GM19463 (cell line): ENCODE data around the gene MUC13.

Source experiments
- ATAC-seq: cut with Tn5 transposase; IDR thresholded peaks from one replicate; pipeline ENCODE4 v1.9.1; 2021; ENCODE audit warnings: mild to moderate bottlenecking, moderate library complexity; ENCODE audit not compliant: unreplicated experiment

Gene MUC13

GRCh38 chr3:124904835-124905492 is 29.6 kb downstream of the MUC13 start:
- ATAC-seq: no peak

- no peak for ATAC-seq
Measured at GRCh38 chr3:124903896-124904834, 30.4 kb downstream of the MUC13 start.

- ATAC-seq: no peak
Measured at GRCh38 chr3:124896824-124897526, 37.6 kb downstream of the MUC13 start.

- no peak for ATAC-seq
Measured at GRCh38 chr3:124895756-124896155, 38.8 kb downstream of the MUC13 start.

GRCh38 chr3:124893526-124893925 is 41.0 kb downstream of the MUC13 start:
- ATAC-seq: no peak

- ATAC-seq: no peak
Measured at GRCh38 chr3:124890573-124891190, 43.9 kb downstream of the MUC13 start.

- no peak for ATAC-seq
Measured at GRCh38 chr3:124888482-124889441, 45.8 kb downstream of the MUC13 start.

GRCh38 chr3:124887932-124888298 is 46.6 kb downstream of the MUC13 start:
- ATAC-seq: no peak

- ATAC-seq: peak; percentile 62
Measured at GRCh38 chr3:124887177-124887931, 47.2 kb downstream of the MUC13 start, which contains the start of gene ITGB5. TSS of gene ITGB5 (minus strand) at chr3:124887365. CDS start at chr3:124887000, 365 bp downstream.

- ATAC-seq: peak; percentile 56
Measured at GRCh38 chr3:124886168-124887056, 48.1 kb downstream of the MUC13 start.

GRCh38 chr3:124885466-124886167 is 48.9 kb downstream of the MUC13 start:
- no peak for ATAC-seq

- no peak for ATAC-seq
Measured at GRCh38 chr3:124884474-124885101, 50.0 kb downstream of the MUC13 start.

GRCh38 chr3:124883766-124884473 is 50.6 kb downstream of the MUC13 start:
- ATAC-seq: no peak

- no peak for ATAC-seq
Measured at GRCh38 chr3:124882816-124883747, 51.5 kb downstream of the MUC13 start.

GRCh38 chr3:124881976-124882697 is 52.4 kb downstream of the MUC13 start:
- ATAC-seq: no peak
